Activated CD8-positive, alpha-beta memory T cell treated with anti-CD3 and anti-CD28 coated beads, Interleukin-2, amount 50 U/mL, for 4 hours (primary cell): ENCODE data around the gene ALDH3A2.

Experiments used
- DNase-seq: peaks from one replicate; pipeline ENCODE4 v3.0.0-alpha.2; 2020

ALDH3A2 gene

DNA sequence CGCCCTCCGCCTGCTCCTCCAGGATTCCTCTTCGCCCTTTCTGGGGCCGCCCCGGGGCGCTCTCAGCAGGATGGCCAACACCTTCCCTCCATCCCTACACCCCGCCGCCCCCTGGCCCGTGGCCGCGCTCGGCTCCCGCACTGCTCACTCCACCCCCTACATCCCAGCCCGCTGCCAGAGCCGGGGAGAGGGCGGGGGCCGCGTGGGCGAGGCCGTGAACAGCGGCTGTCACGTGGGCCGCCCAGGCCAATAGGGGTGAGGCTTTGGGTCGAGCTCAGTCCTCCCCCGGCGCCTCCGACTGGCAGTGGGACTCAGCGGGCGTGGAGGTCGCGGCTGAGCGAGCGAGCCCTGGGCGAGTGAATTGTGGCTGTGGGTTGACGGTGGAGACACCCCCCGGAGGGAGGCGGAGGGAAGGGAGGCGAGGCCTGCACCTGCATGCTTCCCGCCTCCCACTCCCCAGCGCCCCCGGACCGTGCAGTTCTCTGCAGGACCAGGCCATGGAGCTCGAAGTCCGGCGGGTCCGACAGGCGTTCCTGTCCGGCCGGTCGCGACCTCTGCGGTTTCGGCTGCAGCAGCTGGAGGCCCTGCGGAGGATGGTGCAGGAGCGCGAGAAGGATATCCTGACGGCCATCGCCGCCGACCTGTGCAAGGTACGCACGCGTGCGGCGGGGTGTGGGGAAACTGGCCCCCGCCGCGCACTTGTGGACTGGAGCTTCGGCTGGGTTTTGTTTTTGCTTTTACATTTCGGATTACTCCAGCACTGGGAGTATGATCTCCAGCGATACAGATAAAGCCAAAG, at the start of gene ALDH3A2:
Gene ALDH3A2 (plus strand): TSS at position 277 of the 799 bp plus-strand sequence. CDS start 221 bp downstream, at position 498.
- DNase-seq, result peak; percentile 96

DNA sequence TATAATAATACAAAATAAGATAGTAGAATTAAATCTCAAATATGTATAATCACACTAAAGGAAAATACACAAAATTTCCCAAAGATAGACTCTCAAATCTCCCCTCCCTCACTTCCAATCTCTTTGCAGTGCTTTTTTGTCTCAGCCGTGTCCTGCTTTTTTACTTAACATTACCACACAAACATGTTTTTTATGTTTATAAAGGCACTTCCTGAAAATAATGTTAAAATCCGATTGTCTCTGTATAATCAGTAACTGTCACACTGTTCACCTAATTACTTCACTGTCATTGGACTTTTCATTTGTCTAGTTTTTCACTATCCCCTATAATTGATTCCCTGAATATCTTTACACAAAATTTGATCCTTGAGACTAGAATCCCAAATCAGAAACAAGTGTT, 38.2 kb upstream of the ALDH3A2 start:
- DNase-seq, result no peak

DNA sequence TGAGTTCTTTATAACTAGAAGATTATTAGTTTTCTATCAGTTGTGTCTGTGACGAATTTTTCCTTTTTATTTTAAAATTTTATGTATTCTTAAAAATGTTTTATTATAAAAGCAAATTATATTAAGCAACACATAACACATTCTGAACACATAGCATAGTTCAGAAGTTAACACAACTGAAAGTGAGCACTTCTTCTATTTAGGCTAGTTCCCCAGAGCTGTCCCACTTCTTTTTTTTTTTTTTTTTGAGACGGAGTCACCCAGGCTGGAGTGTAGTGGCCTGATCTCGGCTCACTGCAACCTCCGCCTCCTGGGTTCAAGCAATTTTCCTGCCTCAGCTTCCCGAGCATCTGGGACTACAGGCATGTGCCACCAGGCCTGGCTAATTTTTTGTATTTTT, 37.7 kb upstream of the ALDH3A2 start:
- DNase-seq, result no peak

DNA sequence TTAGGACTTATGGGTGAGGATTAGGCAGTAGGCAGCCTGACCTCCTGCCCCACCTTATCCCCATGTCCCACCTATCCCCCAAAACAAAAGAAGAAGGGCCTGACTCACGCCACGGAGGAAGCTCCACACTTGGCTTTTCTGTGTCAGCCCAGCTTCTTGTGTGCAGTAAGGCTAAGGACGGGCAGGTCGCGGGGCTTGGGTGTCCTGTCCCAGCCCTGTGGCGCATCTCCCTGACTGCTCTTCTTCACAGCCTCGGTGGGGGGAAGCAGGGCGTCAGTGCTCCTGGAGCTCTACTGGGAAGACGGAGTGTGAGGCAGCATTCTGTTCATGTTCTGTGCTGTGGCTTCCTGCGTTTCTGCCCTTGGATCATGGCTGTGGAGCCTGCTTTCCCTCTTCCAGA, 34.6 kb upstream of the ALDH3A2 start:
- no peak for DNase-seq

DNA sequence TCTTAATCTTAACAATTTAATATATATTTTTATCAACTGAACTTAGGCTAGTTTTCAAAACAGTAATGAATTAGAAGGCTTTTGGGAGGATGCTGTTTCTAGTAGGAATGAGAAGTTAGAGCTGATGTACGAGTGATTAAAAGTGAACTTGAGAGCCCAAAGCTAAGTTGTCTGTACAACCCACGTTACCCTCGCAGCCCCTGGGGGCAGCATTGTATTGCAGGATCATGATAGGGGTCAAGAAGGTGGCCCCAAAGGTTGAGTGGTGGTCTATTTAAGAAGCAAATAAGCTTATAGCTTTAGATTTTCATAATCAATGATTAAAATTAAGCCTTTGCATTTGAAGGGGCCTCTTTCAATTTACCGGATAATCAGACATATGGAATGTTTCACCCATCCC, 33.7 kb upstream of the ALDH3A2 start:
- no peak for DNase-seq

DNA sequence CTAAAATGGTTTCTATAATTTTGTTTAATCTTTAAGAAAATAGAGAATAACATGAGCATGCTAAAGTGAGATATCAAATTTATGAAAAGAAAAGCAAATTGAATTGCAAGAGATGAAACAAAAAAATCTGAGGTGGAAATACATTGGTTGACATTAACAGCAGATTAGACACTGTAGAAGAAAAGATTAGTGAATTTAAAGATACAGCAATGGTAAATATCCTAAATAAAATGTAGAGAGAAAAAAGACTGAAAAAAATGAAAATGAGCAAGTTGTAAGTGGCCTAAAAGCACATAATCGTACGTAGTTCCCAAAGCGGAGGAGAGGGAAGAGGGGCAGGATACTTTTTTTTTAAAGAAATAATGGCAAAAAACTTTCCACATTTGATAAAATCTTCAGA, 30.5 kb upstream of the ALDH3A2 start:
- no peak for DNase-seq

DNA sequence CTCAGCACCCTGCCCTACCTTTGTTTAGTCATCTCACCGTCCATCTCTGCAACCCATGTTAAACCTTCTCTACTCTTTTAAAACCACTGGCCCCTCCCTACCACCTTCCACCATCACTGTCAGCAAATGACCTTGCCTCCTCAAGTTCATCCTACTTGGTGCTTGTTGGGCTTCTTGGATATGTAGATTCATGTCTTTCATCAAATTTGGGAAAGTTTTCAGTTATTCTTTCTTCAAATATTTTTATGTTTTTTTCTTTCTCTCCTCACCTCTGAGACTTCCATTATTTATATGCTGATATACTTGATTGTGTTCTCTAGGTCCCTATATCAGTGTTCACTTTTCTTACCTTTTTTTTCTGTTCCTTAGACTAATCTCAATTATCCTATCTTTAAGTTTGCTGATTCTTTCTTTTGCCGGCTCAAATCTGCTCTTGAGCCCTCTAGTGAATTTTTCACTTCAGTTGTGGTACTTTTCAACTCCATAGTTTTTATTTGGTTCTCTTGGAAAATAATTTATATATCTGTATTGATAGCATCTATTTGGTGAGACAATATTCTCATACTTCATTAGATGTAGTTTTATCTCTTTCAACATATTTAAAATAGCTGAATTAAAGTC, 28.7 kb upstream of the ALDH3A2 start:
- no peak for DNase-seq

DNA sequence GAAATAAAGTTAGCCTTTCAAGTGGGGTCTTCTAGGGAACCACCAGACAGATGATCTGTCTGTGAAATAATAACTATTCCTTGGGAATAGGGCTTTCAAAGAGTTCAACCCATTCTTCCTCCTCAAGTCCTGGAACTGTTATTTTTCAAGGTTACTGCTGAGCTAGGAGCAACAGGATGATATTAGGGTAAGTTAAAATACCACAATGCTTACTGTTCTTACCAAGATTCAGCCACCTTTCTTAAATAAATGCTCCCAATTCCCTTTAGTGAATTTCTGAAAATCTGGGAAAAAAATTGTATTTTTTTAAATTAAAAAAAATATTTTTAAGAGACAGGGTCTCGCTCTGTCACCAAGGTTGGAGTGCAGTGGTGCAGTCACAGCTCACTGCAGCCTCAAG, 26.9 kb upstream of the ALDH3A2 start:
- DNase-seq, result no peak

DNA sequence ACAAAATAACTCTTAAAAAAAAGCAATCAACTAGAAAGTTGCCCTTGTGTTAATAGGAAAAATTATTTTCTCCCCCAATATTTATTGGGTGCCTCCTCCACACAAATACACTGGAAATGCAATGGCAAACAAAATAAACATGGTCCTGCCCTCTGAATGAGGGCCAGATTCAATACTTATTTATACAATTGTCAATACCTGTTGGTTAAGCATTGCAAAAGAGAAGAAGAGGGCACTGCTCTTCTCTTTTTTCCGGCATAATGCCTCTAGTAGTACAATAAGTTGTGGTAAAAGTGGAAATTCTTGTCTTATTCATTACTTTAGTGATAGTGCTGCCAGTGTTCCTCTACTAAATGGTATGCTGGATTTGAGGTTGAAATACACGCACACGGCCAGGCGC, 22.5 kb upstream of the ALDH3A2 start:
- DNase-seq, result no peak

DNA sequence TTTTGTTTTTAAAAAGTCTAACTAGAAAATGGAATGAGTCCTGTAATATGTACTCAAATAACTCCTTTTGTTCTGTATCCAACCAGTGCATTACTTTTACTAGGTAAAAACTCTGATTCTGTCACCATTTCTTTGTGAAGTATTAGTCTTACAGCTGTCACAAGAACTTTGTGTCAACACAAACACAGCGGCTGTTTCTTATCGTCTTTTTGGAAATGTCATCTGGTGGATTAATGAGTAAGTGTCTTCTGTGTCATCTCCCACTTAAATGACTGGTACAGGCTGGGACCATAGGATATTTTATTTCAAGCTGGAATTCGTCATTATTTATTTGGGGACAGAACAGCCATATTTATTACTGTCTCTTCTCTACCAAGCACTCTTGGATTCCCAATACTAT, 19.1 kb upstream of the ALDH3A2 start:
- no peak for DNase-seq

DNA sequence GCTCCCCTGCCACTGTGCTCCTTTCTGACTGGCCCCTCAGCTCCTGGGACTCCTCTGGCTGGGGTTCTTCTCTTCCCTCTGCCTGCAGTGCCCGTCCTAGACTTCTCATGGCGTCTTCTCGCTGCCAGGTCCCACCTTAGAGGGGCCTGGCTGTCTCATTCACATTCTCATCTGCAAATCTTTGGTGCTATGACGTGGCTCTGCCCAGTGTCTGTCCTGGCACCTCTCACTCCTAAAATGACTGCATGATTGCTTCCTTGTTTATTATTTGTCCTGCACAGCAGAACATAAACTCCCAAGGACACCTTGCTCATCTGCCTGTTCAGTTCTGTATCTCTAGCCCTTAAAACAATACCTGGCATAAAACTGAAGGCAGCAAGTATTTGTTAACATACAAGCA, 18.5 kb upstream of the ALDH3A2 start:
- DNase-seq, result no peak

DNA sequence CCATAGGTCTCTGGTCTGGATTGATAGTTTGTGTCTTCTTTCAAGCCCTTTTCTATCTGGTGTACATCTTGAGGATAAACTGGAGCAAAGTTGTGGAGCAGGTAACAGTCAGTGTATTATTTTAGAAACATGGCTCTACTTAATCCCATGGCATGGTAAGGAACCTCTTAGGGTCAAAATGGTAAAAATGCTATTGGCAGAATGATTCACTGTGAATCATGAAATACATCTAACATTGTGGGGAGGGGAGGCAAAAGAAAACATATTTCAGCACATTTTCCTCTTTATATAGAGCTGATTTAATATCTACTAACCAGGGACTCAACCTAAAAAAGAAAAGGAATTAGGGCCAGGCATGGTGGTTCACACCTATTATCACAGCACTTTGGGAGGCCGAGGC, 17.9 kb upstream of the ALDH3A2 start:
- no peak for DNase-seq

DNA sequence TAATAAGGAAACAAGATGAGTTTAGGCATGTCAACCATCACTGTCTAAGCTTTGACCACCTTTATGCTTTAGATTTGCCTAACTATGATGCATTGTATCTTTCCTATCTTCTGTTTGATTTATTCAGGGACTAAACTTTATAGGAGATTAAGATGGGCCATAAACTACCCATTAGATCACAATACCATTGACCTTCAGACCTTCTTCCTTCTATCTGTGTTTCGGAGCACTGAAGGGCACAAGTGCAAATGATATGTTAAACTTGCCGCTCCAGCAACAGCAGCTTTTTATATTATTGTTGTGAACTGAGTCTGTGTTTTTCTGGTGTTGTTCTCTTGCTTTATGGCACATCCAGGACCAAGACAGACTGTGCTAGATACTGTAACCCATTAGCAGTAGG, 16.6 kb upstream of the ALDH3A2 start:
- no peak for DNase-seq

DNA sequence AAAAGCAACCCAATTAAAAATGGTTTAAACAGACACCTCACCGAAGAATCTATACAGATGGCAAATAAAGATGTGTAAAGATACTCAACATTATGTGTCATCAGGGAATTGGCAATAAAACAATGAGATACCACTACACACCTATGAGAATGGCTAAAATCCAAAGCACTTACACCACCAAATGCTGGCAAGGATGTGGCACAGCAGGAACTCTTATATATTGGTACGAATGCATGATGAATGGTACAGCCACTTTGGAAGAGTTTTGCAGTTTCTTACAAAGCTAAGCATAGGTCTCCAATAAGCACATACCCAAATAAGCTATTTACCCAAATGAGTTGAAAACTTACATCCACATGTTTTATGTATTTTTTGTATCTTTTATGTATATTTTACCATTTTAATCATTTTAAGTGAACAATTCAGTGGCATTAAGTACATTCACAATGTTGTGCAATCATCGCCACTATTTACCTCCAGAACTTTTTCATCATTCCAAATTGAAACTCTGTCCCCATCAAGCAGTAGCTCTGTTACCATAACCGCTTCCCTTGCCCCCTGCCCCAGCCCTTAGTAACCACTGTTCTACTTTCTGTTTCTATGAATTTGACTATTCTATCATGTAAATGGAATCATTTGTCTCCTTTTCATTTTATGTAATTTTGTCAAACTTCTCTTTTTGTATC, 6.7 kb upstream of the ALDH3A2 start:
- no peak for DNase-seq

DNA sequence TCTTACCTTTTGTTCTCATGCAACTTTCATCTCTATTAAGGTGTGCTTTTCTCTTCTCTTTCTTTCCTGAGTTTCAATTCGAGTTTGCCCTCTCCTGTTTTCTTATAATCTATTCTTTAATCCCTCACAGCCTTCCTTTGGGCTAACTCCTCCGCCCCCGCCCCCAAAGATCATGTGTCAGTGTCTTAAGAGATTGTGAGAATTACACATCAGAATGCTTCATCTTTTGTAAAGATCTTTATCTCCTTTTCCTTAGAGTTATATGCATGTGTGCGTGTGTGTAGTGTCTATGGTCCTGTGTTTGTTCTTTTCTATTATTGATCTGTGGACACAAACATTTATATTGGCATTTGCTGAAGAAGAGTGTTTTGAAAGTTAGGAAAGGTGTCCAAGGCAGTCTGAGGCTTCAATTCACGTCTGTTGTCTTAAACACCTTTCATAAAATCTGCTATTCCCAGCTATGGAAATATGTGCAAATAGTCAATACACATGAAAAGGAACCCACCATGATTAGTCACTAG, 6.1 kb upstream of the ALDH3A2 start:
- no peak for DNase-seq

DNA sequence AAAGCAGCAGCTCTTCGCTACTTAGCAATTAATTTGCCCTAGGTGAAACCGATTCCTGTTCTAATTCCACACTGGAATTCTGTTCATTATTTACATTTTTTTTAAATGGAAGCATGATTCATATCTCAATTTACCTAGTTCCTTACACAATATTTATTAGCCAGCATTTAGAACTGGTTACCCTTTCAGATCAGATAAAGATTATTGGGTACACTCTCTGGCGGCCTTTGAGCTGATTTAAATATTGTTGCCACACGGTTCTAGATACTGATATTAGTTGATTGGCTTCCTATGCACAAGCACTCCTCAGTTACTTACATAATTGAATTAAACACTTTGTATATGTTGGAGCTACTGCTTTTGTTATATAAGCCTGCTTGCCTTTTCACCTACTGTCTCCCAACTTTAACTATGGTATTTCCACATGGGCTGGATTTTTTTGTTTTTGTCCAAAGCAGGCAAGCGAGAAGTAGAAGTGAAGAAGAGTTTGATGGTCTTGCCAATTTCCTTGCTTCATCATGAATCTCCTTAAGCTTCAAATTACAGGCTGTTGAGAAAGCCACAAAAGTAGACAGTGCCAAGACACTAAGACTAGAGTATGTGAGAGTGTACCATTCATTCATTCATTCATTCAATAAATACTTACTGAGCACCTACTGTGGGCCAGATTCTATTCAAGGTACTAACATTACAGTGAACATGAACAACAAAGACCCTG, 3.9 kb upstream of the ALDH3A2 start:
- no peak for DNase-seq

DNA sequence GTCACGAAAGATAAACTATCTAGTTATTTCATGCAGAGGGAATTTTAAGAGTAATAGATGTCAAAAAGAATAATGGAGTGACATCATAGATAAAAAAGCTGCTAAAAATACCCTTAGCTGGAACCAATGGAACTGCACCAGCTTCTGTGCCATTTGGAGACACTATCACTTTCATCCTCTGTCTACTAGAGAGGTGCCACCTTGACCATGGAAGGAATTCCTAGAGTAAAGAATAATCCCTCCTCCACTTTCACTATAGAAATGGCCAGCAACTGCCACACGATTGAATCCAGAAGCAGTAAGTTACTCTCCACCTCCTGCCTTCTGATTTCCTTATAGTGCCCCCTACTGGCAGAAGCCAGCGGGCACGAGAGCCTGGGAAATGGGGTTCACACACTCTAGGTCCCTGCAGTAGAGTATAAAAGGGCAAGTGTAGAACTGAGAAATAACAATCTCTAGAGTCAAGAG, 2.8 kb upstream of the ALDH3A2 start:
- DNase-seq, result peak; percentile 48

DNA sequence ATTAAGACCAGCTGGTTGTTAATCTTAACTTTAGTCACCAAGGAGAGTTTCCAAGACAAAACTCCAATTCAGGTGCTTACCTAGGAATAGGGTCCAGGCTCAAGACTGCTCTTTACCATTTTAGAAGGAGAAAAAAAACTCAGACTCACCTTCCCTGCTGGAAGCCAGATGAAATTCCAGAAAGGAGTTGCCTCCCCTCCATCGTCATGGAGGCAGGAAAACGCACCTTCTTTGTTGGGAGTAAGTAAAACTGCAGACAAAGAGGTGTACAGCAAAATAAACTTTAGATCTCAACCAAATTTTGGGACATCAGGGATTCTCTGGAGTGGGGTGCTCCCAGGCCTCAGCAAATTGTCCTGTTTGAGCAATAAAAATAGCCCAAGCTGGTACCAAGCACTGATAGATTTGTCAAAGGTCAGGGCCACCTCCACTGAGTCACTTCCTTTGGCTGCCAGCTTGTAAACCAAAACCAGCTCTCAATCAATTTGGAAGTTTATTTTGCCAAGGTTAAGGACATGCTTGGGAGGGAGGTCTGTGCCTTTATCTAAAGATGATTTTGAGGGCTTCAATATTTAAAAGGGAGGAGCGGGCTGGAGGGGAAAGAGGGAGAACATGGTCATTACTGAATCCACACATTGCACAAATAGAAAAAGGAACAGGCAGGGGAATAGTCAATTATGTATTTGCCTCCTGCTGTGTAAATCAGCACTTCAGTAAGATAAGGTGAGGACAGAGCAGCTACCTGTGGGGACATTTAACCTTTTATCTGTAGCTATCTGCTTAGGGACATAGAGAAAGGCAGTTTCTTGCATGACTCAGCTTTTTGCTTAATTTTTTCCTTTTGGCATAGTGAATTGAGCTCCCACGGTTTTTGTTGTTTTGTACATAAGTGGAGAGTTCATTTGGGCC, 1.5 kb upstream of the ALDH3A2 start:
- DNase-seq, result no peak

DNA sequence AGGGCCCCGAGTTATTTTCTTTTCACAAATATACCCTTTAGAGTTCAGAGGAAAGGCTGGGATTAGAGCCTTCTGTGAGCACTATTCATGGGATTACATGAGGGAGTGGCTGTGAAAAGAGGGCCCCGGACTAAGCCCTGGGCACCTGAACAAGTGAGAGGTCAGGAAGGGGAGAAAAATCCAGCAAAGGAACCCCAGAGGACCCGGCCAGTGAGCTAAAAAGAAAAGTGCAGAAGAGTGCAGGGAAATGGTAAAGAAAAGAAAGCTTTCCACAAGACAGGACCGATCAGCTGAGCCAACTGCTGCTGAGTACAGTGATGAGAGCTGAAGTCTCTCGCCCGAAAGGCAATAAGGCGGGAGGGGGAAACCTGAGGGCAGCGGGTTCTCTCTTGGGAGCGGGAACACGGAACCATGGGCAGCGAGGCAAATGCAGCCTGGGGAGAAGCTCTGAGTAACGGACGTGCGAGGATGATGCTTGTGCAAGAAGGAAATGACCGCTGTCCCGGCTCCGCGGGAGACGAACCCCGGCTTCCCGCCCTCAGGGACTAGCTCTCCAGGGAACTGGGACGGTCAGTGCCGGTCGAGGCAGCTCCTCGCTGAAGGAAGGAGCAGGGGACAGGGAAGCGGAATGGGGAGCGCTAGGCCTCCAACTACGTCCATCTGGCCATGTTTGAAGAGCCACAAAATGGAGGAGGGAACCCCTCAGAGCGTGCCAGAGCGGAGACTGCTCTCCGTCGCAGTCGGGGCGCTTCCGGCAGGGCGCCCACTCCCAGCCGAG, 665 bp upstream of the ALDH3A2 start:
- DNase-seq, result peak; percentile 28

DNA sequence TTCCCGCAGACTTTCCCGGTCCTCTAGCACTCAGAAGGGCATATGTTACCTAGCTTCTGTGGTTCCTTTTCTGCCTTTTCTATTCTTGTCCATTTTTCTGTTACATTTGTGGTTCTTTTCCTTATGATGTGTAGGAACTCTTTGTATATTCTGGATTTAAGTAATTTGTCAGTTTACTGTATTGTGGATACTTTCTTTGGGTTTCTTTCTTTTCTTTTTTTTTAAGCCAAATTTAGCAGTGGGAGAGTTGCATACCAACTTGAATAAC, 657 bp downstream of the ALDH3A2 start:
- DNase-seq, result no peak

DNA sequence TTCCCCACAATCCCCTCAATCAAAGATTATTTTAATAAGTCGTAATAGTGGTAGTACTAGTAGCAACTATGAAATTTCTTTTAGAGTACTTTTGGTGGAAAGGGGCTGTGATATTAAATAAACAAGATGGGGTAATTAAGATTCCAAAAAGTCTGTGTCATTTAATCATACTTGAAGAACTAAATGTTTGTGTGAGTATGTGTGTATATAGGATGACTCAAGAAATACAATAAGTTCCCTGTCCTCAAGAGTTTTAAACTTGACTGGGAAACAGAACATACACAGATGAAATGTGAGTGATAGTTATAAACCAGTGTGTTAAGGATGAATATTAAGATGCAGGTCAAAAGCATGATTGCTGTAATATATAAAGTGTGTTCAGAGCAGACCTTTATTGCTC, 2.3 kb downstream of the ALDH3A2 start:
- DNase-seq, result no peak
